Ramos (cell line): ENCODE results near the gene PLCD1.

Experiments used
- in situ Hi-C: fragments of 300-500 bp; cut with MboI; formaldehyde crosslinking; loops from one replicate; pipeline ENCODE4 v1.14.3; 2022; ENCODE audit warnings: low sequenced_read_pairs; ENCODE audit not compliant: unreplicated experiment

PLCD1 gene

GRCh38 chr3:38002940-38003339 lies 26.5 kb downstream of the PLCD1 start:
- in situ Hi-C loops, result no loop called here

- in situ Hi-C loops, result no loop called here
These were observed 27.1 kb downstream of the PLCD1 start for GRCh38 chr3:38002291-38002876.

DNA sequence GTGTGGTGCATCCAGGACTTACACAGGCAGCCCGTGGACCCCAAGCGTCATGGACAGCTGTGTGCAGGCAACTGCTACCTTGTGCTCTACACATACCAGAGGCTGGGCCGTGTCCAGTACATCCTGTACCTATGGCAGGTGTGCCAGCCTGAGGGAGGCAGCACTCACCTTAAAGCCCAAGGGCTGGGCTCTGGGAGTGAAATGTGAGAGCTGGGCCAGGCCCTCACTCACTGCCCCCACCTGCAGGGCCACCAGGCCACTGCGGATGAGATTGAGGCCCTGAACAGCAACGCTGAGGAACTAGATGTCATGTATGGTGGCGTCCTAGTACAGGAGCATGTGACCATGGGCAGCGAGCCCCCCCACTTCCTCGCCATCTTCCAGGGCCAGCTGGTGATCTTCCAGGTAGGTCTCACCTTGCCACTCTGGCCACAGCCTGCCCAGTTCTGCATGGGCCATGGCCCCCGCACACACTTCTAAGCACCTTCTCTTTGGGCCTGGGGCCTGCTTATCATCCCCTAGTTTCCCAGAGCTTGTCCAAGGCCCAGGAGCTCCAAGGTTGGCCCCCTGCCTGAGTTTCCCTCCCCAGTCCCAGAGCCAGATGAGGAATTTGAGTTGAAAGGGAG lies 27.9 kb downstream of the PLCD1 start:
- in situ Hi-C loops, result no loop called here

DNA sequence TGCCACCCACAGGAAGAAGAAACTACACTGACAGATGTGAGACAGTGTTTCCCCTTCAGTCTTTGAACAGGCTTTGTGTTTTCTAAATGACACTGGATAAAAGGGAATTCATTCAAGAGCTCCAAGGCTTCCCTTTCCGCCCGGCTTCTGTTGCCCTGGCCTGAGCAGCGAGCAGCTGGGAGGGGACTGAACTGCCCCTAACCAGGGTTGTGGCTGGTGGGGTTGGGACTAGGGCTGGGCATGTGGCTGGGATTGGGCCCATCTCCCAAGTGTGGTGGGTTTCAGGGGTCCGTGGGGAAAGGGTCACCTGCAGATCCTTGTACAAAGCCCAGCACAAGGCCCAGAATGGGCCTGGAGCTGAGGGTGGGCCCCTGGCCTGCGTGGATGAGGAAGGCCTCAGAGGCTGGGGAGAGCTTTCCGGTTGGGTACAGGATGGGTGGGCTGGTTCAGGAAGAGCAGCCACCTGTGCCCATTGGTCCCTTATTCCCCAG lies 28.4 kb downstream of the PLCD1 start:
- in situ Hi-C loops, result no loop called here

DNA sequence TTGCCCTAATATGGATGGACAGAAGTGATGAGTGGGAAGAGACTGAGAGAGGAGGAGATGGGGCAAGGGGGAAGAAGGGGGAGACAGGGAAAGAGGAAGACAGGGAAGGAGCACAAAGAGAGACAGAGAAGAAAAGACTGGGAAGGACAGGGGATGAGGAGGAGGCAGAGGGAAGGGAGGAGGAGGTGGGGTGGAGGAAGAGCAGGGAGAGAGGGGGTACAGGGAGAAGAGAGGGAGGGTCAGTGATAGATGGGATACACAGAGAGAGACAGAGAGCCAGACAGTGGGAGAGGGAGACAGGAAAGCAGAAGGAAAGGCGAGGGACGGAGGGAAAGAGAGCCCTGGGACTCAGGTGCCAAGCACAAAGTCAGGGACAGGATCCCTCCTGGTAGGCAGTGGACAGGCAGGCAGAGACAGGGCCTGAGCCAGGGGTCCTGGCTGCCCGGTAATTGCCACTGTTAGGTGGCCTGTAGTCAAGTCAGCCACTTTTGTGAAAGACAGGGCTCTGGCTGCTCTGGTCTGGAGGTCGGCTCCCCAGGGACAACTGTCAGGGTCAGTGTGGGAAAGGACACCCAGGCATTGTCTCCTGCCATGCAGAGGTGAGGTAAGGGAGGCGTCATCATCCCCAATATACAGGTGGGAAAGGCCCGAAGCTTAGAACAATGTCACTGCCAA lies 29.1 kb downstream of the PLCD1 start:
- in situ Hi-C loops, result no loop called here

DNA sequence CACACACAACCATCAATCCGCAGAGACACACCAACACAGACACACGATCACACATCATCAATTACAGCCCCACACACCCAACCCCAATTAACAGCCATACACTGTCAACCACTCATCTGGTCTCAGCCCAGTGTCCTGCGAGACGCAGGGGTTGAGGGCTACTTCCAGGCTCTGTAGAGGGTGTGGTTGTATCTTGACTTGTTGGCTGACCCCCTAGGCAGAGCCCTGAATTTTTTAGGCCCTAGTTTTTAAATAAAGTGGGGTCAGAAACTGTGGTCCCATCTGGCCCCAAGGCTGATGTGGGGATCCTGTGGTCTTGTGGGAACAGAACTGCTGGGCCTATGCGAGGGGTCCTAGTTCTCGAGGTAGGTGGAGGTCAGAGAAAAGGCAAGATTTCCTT lies 29.6 kb downstream of the PLCD1 start:
- in situ Hi-C loops, result no loop called here

DNA sequence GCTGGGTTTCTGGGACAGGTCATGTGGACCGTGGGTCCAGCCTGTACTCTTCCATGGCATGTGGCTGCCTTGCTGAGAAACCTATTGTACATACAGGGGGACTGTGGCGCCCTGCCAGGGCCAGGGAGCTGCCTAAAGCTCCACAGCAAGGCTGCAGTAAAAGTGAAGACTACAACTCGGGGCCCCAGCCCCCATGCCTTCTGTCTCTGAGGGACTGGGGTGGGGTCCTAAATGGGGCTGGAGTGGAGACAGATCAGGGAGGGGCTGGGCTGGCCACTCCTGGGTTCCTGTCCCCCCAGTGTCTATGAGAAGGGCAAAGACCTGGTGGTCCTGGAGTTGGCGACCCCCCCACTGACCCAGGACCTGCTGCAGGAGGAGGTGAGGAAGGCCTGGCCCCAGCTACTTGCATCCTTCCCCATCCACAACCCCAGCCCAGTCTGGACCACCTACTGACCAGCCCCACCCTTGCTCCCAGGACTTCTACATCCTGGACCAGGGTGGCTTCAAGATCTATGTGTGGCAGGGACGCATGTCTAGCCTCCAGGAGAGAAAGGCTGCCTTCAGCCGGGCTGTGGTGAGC lies 31.6 kb downstream of the PLCD1 start:
- in situ Hi-C loops, result no loop called here

- in situ Hi-C loops, result no loop called here
These were observed 32.1 kb downstream of the PLCD1 start for GRCh38 chr3:37997342-37997741.

DNA sequence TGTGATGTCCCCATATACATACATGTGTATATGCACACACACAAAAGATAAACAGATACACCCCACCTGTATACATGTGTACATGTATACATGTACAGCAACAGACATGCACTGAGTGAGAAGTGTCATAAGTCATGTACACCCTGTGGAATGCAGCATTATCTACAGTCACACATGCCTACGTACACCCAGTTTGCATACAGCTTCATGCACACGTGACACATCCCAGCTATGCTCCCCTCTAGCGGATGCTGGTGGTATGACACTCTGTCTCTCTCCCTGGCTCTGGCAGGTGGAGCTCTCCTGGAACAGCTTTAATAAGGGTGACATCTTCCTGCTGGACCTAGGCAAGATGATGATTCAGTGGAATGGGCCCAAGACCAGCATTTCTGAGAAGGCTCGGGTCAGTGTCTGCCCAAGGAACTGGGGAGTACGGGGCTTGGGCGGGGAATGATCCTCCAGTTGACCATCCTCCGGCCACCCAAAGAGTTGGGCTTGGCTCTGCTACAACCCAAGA lies 32.6 kb downstream of the PLCD1 start:
- in situ Hi-C loops, result no loop called here

DNA sequence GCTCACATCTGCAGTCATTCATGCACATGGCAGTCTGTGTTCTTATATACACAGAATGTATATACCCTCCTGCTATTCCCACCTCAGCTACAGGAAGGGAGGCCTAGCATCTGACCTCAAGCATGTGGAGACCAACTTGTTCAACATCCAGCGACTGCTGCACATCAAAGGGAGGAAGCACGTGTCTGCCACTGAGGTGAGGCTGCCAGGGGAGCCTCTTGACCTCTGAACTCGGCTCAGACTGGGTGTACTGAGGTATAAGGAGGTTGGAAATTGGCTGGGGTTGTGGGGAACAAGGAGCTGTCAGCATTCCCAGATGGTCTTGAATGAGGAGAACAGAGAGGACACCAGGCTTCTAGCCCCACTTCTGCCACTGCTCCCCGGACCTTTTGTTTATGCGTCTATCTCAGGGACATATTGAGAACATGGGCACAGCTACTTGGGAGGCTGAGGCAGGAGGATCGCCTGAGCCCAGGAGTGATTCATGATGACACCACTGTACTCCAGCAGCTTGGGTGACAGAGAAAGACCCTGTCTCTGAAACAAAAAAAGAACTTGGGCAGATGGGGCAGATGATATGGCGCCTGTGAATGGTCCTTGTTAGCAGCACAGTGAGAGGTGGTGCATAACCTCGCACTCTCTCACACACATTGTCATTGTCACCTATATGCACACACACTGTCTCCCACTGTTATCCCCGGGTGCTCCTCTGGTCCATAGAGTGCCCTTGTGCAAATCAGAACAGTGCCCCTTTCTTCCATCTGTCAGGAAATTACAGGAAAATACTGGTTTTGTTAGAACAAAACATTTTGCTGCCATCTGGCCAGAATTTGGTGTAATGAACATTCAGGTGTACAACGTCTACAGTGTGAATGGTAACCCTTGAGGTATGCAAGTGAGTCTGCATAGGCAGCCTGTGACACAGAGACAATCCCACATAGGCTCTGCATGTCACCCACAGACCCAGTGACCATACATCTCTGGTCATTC lies 33.5 kb downstream of the PLCD1 start:
- in situ Hi-C loops, result no loop called here

GRCh38 chr3:37994639-37994972 lies 34.8 kb downstream of the PLCD1 start:
- in situ Hi-C loops, result no loop called here

DNA sequence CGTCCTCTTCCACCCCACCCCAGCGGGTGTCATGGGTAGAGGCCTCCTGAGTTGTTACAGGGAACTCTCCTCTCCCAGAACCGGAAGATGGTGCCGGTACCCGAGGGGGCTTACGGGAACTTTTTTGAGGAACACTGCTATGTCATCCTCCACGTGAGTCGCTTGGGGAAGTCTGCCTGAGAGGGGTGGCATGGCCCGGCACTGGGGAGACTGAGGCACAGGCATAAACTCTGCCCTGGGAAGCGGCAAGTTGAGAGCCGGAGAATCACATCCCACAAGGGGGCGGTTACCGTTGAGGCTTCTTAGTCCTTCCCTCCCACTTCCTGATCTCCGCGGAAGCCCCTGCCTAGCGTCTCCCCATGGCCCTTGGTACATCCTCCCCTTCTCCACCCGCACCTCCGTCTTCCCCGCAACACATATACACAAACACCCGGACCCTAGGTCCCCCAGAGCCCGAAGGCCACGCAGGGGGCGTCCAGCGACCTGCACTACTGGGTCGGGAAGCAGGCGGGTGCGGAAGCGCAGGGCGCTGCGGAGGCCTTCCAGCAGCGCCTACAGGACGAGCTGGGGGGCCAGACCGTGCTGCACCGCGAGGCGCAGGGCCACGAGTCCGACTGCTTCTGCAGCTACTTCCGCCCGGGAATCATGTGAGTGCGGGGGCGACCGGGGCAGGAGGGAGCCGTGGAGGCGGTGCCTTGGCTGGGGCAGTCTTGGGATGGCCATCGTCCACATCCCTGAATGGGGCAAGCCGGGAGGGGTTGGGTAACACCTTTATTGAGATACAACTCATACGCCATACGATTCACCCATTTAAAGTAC lies 35.4 kb downstream of the PLCD1 start:
- in situ Hi-C loops, result no loop called here

DNA sequence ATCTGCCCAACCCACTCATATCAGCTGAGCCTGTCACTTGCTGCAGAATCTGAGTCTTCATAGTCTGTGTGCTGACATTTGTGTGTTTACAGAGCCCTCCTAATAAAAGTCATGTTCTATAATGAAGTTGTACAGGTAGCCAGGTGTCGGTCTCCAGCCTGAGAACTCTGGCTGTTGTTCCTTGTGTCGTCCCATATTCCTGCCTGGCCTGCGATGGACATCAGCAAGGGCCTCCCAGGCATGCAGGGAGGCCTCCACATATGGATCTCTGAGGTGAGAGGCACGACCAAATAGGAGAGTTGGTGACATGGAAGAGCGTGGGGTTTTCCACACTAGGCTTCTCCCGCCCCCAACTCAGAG lies 36.0 kb downstream of the PLCD1 start:
- in situ Hi-C loops, result no loop called here

GRCh38 chr3:37993067-37993455 lies 36.4 kb downstream of the PLCD1 start:
- in situ Hi-C loops, result no loop called here

GRCh38 chr3:37992271-37993066 lies 37.0 kb downstream of the PLCD1 start:
- in situ Hi-C loops, result no loop called here

DNA sequence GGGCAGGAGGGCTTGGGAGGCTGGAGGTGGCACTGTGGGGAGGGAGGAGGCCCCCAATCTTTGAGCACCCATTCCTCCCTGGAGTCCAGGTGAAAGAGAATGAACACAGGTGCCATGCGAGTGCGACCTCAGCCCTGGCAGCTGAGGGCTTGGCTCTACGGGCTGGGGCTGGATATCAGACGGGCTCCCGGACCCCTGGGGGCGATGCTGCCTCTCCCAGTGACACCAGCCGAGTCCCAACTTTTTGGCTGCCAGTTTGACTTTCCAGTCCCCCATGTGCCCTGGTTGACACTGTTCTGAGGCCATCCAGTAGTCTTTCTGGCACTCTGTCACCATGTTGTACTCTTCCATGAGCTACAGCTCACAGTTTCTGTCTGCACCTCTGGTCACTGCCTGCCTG lies 37.6 kb downstream of the PLCD1 start:
- in situ Hi-C loops, result no loop called here

GRCh38 chr3:37991109-37991508 lies 38.3 kb downstream of the PLCD1 start:
- in situ Hi-C loops, result no loop called here

DNA sequence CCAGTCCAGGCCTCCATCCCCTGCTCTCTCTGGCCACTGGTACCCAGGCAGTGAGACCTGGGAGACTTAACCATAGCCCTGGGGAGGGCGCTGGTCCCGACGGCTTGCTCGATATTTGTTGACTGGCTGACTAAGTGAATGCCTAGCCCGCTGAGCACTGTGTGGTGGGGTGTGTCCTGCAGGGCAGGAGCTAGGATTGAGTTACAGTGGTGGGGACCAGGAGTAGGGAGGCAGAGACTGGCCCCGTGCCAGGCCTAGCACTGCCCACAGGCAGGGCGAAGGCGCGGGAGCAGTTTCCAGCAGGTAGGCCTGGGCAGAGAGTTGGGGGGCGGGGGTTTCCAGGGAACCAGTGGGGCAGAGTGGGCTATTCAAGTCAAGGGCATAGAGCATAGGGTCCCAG lies 38.9 kb downstream of the PLCD1 start, which contains the start of gene VILL:
TSS of gene VILL (plus strand) at position 260 of the 400 bp plus-strand sequence. CDS start 2,887 bp downstream, outside the sequence.
- in situ Hi-C loops, result no loop called here
